Chondrocyte (in vitro differentiated cells): Measurements from ENCODE around the gene PTPRN2. TPM values are rescaled to one million over a fixed set of nuclear protein-coding genes. Genes with fewer than 3 reads are reported as not detected.
A peak's percentile ranks its signal among the peaks of the same experiment; 100 is the strongest.
"Not testable (repeated sequence)": the region's sequence is repeated elsewhere in the genome, so short reads cannot be mapped to it uniquely, and the experiment has no call there.

Experiments
- DNase-seq: peaks from one replicate; pipeline ENCODE4 v3.0.0; 2021; ENCODE audit warnings: mixed read lengths, low spot score
- H3K27ac Mint-ChIP-seq: one replicate; pipeline ENCODE4 v1.8.0; 2021; ENCODE audit warnings: mild to moderate bottlenecking, moderate library complexity, mixed read lengths; ENCODE audit not compliant: unreplicated experiment
- H3K27me3 Mint-ChIP-seq: 2 replicates; pipeline ENCODE4 v1.8.0; 2021; ENCODE audit warnings: low read depth, mixed read lengths
- H3K36me3 Mint-ChIP-seq: 2 replicates; pipeline ENCODE4 v1.8.0; 2021; ENCODE audit warnings: low read depth, mixed read lengths
- H3K4me1 Mint-ChIP-seq: 2 replicates; pipeline ENCODE4 v1.8.0; 2021; ENCODE audit warnings: low read depth, mild to moderate bottlenecking, mixed read lengths
- H3K4me3 Mint-ChIP-seq: one replicate; pipeline ENCODE4 v1.8.0; 2021; ENCODE audit warnings: mild to moderate bottlenecking, moderate library complexity, mixed read lengths; ENCODE audit not compliant: unreplicated experiment
- H3K9me3 Mint-ChIP-seq: 2 replicates; pipeline ENCODE4 v1.8.0; 2021; ENCODE audit warnings: low read depth, mixed read lengths
- CTCF ChIP-seq: fragments of 200-600 bp; sonication (generic); IDR thresholded peaks from 2 replicates; pipeline ENCODE4 v1.5.0; 2021; ENCODE audit warnings: antibody characterized with exemption, mild to moderate bottlenecking, moderate library complexity
- total RNA-seq: library from RNA; stranded (reverse); gene quantifications from 3 replicates; pipeline ENCODE4 v1.2.1, GENCODE V29; 2021

The PTPRN2 gene
- total RNA-seq, 1 donor from 2014 or later, result 0.30 TPM

- Mint-ChIP-seq H3K9me3 (no peaks in the 10 kb centered on the region), H3K36me3 (no peaks in the 10 kb centered on the region), H3K27me3 (peaks cover 29% of the 10 kb centered on the region), H3K4me1 (no peaks in the 10 kb centered on the region), H3K4me3 (no peak overlapping the region), H3K27ac (no peak overlapping the region)
- peak; percentile 44 for DNase-seq
- TF ChIP-seq CTCF, result no peak
Measured at GRCh38 chr7:157738066-157738460, 849.6 kb downstream of the PTPRN2 start.

- Mint-ChIP-seq H3K27ac (no peak overlapping the region), H3K4me1 (no peaks in the 10 kb centered on the region), H3K36me3 (no peaks in the 10 kb centered on the region), H3K4me3 (no peak overlapping the region), H3K9me3 (no peaks in the 10 kb centered on the region), H3K27me3 (peaks cover 29% of the 10 kb centered on the region)
- peak; percentile 71 for DNase-seq
- TF ChIP-seq CTCF, result no peak
Measured at GRCh38 chr7:157737151-157738065, 850.2 kb downstream of the PTPRN2 start.

- Mint-ChIP-seq H3K36me3 (no peaks in the 10 kb centered on the region), H3K4me3 (no peak overlapping the region), H3K27me3 (peaks cover 22% of the 10 kb centered on the region), H3K9me3 (no peaks in the 10 kb centered on the region), H3K27ac (no peak overlapping the region), H3K4me1 (no peaks in the 10 kb centered on the region)
- no peak for DNase-seq
- TF ChIP-seq CTCF, result no peak
Measured at GRCh38 chr7:157736341-157736740, 851.3 kb downstream of the PTPRN2 start.

- no peak for TF ChIP-seq CTCF
- Mint-ChIP-seq H3K9me3 (no peaks in the 10 kb centered on the region), H3K4me1 (no peaks in the 10 kb centered on the region), H3K4me3 (no peak overlapping the region), H3K36me3 (no peaks in the 10 kb centered on the region), H3K27ac (no peak overlapping the region), H3K27me3 (peaks cover 25% of the 10 kb centered on the region)
- DNase-seq, result no peak
Measured at GRCh38 chr7:157735826-157736225, 851.8 kb downstream of the PTPRN2 start.

GRCh38 chr7:157734676-157735640 is 852.7 kb downstream of the PTPRN2 start:
- Mint-ChIP-seq H3K27me3 (peaks cover 24% of the 10 kb centered on the region), H3K4me1 (no peaks in the 10 kb centered on the region), H3K9me3 (no peaks in the 10 kb centered on the region), H3K36me3 (no peaks in the 10 kb centered on the region), H3K4me3 (no peak overlapping the region), H3K27ac (no peak overlapping the region)
- DNase-seq, result no peak
- TF ChIP-seq CTCF, result no peak

- H3K4me1 Mint-ChIP-seq, H3K27ac Mint-ChIP-seq, H3K9me3 Mint-ChIP-seq, H3K36me3 Mint-ChIP-seq, DNase-seq, H3K4me3 Mint-ChIP-seq: not testable (repeated sequence)
- peaks cover 20% of the 10 kb centered on the region for H3K27me3 Mint-ChIP-seq
Measured at GRCh38 chr7:157733760-157734395, 853.7 kb downstream of the PTPRN2 start.
